Tibial artery (tissue), 4 donors: Measurements from ENCODE around the gene PTPN7.

Experiments used
- DNase-seq, 2 donors: peaks; one replicate each; pipeline ENCODE4 v3.0.0-alpha.2; 2019
- H3K27ac ChIP-seq, 2 donors: fragments of 200-600 bp; sonication (generic) in 1 of 2; 1 replicate in 1 of 2; 2 replicates in 1 of 2; pipeline ENCODE4 v1.5.1; 2018 to 2019; ENCODE audit warnings: mild to moderate bottlenecking in 1 of 2
- H3K27me3 ChIP-seq, 2 donors: fragments of 200-600 bp; sonication (generic) in 1 of 2; one replicate each; pipeline versions ENCODE4 v1.5.1 to v1.6.0; 2016 to 2019
- H3K36me3 ChIP-seq, 3 donors: fragments of 200-600 bp; sonication (generic) in 2 of 3; one replicate each; pipeline ENCODE4 v1.5.1; 2016 to 2019; ENCODE audit warnings: mild to moderate bottlenecking in 2 of 3
- H3K4me1 ChIP-seq, 4 donors: fragments of 200-600 bp; sonication (generic) in 2 of 4; 1 replicate in 3 of 4; 2 replicates in 1 of 4; pipeline ENCODE4 v1.5.1; 2016 to 2019
- H3K4me3 ChIP-seq, 2 donors: fragments of 200-600 bp; sonication (generic) in 1 of 2; 1 replicate in 1 of 2; 2 replicates in 1 of 2; pipeline ENCODE4 v1.5.1; 2018 to 2019; ENCODE audit warnings: mild to moderate bottlenecking in 2 of 2
- H3K9me3 ChIP-seq, 3 donors: fragments of 200-600 bp; sonication (generic) in 1 of 3; one replicate each; pipeline ENCODE4 v1.5.1; 2016 to 2019
- CTCF ChIP-seq, 2 experiments: fragments of 200-600 bp in 1 of 2; fragments of 450-650 bp in 1 of 2; IDR thresholded peaks; one replicate each; pipeline ENCODE4 v1.5.1; 2017 to 2019; ENCODE audit warnings: antibody characterized with exemption in 2 of 2, mild to moderate bottlenecking in 1 of 2, moderate library complexity in 1 of 2
- intact Hi-C: fragments of 100-400 bp; cut with DNase I; formaldehyde crosslinking; loops from one replicate; pipeline ENCODE4 v1.15.0; 2023; ENCODE audit warnings: low total_unique reads

Gene PTPN7

GRCh38 chr1:202140833-202141232 lies 19.6 kb downstream of the PTPN7 start:
- intact Hi-C loops, result loop anchor here (10.0 kb wide), 1 partner anchor 256 kb away; the partner anchor contains the start of gene SHISA4
- H3K9me3 ChIP-seq, result no peaks in the 10 kb centered on the region
- H3K27me3 ChIP-seq, result no peaks in the 10 kb centered on the region
- H3K4me3 ChIP-seq, result no peak overlapping the region
- peaks cover 0 to 41% (median 26%) of the 10 kb centered on the region in 4 donors for H3K4me1 ChIP-seq
- H3K36me3 ChIP-seq, result peaks cover 0 to 26% (median 6%) of the 10 kb centered on the region in 3 donors
- H3K27ac ChIP-seq, result peak overlapping the region; percentile 12 to 93
- no peak for DNase-seq
- no peak for TF ChIP-seq CTCF (IDR thresholded peaks at IDR 0.05)

- DNase-seq, result no peak
- no peaks in the 10 kb centered on the region for H3K27me3 ChIP-seq
- H3K4me1 ChIP-seq, result peaks cover 0 to 59% (median 34%) of the 10 kb centered on the region in 4 donors
- peaks cover 15 to 49% (median 34%) of the 10 kb centered on the region in 3 donors for H3K36me3 ChIP-seq
- TF ChIP-seq CTCF (IDR thresholded peaks at IDR 0.05), result peak; percentile 71 to 92
- peak overlapping the region; percentile 82 to 85 for H3K27ac ChIP-seq
- H3K4me3 ChIP-seq, result no peak overlapping the region
- intact Hi-C loops, result loop anchor here (2.0 kb wide), 1 partner anchor 124 kb away; the partner anchor contains the start of gene ELF3
- H3K9me3 ChIP-seq, result no peaks in the 10 kb centered on the region
Observed at GRCh38 chr1:202135221-202135721, 25.1 kb downstream of the PTPN7 start.

GRCh38 chr1:202134645-202135172 lies 25.7 kb downstream of the PTPN7 start:
- H3K27ac ChIP-seq, result peak overlapping the region; percentile 82 to 85
- no peak for TF ChIP-seq CTCF (IDR thresholded peaks at IDR 0.05)
- H3K9me3 ChIP-seq, result no peaks in the 10 kb centered on the region
- H3K36me3 ChIP-seq, result peaks cover 15 to 49% (median 34%) of the 10 kb centered on the region in 3 donors
- DNase-seq, result no peak
- H3K4me1 ChIP-seq, result peaks cover 0 to 61% (median 38%) of the 10 kb centered on the region in 4 donors
- H3K4me3 ChIP-seq, result no peak overlapping the region
- no peaks in the 10 kb centered on the region for H3K27me3 ChIP-seq
- intact Hi-C loops, result loop anchor here (2.0 kb wide), 1 partner anchor 124 kb away; the partner anchor contains the start of gene ELF3

GRCh38 chr1:202133989-202134388 lies 26.4 kb downstream of the PTPN7 start:
- Histone ChIP-seq H3K9me3 (no peaks in the 10 kb centered on the region), H3K4me3 (no peak overlapping the region), H3K27ac (peak overlapping the region; percentile 82 to 85), H3K4me1 (peaks cover 0 to 60% (median 40%) of the 10 kb centered on the region in 4 donors), H3K36me3 (peaks cover 15 to 49% (median 34%) of the 10 kb centered on the region in 3 donors), H3K27me3 (no peaks in the 10 kb centered on the region)
- no peak for TF ChIP-seq CTCF (IDR thresholded peaks at IDR 0.05)
- intact Hi-C loops, result loop anchor here (2.0 kb wide), 1 partner anchor 123 kb away; the partner anchor contains the start of gene ELF3
- DNase-seq, result no peak

- intact Hi-C loops, result no loop called here
- Histone ChIP-seq H3K36me3 (peaks cover 15 to 48% (median 34%) of the 10 kb centered on the region in 3 donors), H3K27ac (peak overlapping the region; percentile 82 to 85), H3K9me3 (no peaks in the 10 kb centered on the region), H3K4me3 (no peak overlapping the region), H3K4me1 (peaks cover 0 to 60% (median 40%) of the 10 kb centered on the region in 4 donors), H3K27me3 (no peaks in the 10 kb centered on the region)
- TF ChIP-seq CTCF (IDR thresholded peaks at IDR 0.05), result no peak
- no peak for DNase-seq
Observed at GRCh38 chr1:202133496-202133895, 26.9 kb downstream of the PTPN7 start.
